ENCODE data around the gene AMOTL1.
"Not testable (repeated sequence)": the region's sequence is repeated elsewhere in the genome, so short reads cannot be mapped to it uniquely, and the experiment has no call there.

The AMOTL1 gene

GRCh38 chr11:94771951-94772350, 3.8 kb downstream of the AMOTL1 start:
- no peak for DNase-seq

GRCh38 chr11:94773842-94774241, 5.7 kb downstream of the AMOTL1 start:
- no peak for DNase-seq

GRCh38 chr11:94774345-94774744, 6.2 kb downstream of the AMOTL1 start:
- no peak for DNase-seq

- DNase-seq = no peak
These were observed 7.6 kb downstream of the AMOTL1 start for GRCh38 chr11:94775567-94776327.

GRCh38 chr11:94776351-94777321, 8.5 kb downstream of the AMOTL1 start:
- no peak for DNase-seq

GRCh38 chr11:94780432-94780831, 12.3 kb downstream of the AMOTL1 start:
- DNase-seq = no peak

GRCh38 chr11:94781837-94782236, 13.7 kb downstream of the AMOTL1 start:
- no peak for DNase-seq

- DNase-seq = no peak
These were observed 14.3 kb downstream of the AMOTL1 start for GRCh38 chr11:94782446-94782845.

GRCh38 chr11:94784884-94785283, 16.7 kb downstream of the AMOTL1 start:
- no peak for DNase-seq

GRCh38 chr11:94785509-94785908, 17.4 kb downstream of the AMOTL1 start:
- no peak for DNase-seq

- no peak for DNase-seq
These were observed 18.3 kb downstream of the AMOTL1 start for GRCh38 chr11:94786264-94787126.

- no peak for DNase-seq
These were observed 19.6 kb downstream of the AMOTL1 start for GRCh38 chr11:94787801-94788200.

GRCh38 chr11:94788396-94788795, 20.2 kb downstream of the AMOTL1 start:
- no peak for DNase-seq

GRCh38 chr11:94790197-94790596, 22.0 kb downstream of the AMOTL1 start:
- DNase-seq = no peak

GRCh38 chr11:94790661-94791180, 22.6 kb downstream of the AMOTL1 start:
- no peak for DNase-seq

GRCh38 chr11:94791216-94791889, 23.2 kb downstream of the AMOTL1 start:
- DNase-seq = no peak

GRCh38 chr11:94791942-94792341, 23.8 kb downstream of the AMOTL1 start:
- not testable (repeated sequence) for DNase-seq

GRCh38 chr11:94792451-94792850, 24.3 kb downstream of the AMOTL1 start:
- no peak for DNase-seq

- DNase-seq = no peak
These were observed 24.8 kb downstream of the AMOTL1 start for GRCh38 chr11:94793002-94793401.

- DNase-seq = no peak
These were observed 25.7 kb downstream of the AMOTL1 start for GRCh38 chr11:94793822-94794221.

GRCh38 chr11:94794287-94795168, 26.4 kb downstream of the AMOTL1 start:
- DNase-seq = no peak

Measured in CD4-positive, alpha-beta T cell treated with Interferon gamma for 1 hour (primary cell).